NCI-H2081 treated with DMSO at 0.1 percent for 48 hours (cell line): Measurements from ENCODE around the gene NDUFS7.
"Not testable (repeated sequence)": the region's sequence is repeated elsewhere in the genome, so short reads cannot be mapped to it uniquely, and the experiment has no call there.

Experiments
- DNase-seq: peaks from one replicate; lab custom pipeline; 2025; lab: John Stamatoyannopoulos, UW

The NDUFS7 gene

DNA sequence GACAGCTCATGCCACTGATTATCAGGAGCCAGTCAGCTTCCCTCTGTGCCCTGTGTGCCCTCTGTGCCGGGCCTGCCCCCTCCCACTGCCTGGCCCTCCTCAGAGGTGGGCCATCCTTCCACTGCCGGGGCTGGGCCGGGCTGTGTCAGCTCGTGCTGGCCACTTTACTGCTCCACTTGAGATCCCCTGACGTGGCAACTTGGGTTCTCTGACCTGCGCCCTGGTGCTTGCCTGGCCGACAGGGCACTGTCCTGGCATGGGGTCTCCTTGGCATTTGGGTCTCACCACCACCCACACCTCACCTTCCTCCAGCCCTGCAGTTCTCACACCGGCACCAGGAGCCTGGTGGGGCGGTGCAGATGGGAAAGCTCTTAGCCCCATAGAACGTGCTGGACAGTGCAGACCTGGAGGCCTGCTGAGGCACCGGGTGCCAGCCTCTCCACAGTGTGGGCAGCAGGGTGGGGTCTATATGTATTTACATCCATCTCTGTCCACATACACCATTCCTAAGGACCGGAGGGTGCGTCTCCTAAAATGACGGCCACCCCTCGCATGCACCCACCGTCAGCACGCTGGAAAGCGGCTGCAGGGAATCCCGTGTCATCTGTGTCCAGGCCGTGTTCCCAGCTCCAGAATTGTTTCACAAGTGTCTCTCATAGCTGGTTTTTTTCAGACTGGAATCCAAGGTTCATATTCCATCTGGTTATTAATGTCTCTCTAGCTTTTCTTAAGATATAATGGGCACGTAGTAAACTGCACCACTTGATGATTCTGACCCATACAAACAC lies 35.4 kb downstream of the NDUFS7 start:
- no peak for DNase-seq

DNA sequence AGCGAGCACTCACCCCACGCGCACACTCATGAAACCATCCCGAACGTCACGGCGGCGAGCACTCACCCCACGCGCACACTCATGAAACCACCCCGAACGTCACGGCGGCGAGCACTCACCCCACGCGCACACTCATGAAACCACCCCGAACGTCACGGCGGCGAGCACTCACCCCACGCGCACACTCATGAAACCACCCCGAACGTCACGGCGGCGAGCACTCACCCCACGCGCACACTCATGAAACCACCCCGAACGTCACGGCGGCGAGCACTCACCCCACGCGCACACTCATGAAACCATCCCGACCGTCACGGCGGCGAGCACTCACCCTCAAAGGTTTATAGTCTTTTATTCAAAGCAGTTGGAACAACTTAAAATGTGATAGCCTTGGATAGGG lies 36.4 kb downstream of the NDUFS7 start:
- DNase-seq, result not testable (repeated sequence)

DNA sequence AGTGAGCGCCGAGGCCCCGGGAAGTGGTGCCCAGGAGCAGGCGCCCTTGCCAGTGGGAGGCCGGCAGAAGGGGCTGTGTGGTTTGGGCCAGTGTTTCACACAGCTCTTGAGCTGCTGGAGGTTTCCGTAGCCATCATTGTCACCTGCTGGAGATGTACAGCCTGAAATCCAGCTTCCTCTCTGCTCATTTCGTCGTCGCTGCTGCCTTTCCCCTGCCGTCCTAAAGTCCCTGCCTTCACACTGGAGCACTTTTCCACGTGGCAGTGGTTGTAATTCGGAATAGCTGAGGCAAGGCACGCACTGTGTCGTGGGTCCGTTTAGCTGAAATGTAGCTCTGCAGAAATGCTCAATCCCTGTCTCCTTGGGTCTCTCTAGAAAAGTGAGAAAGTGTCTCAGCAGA lies 36.9 kb downstream of the NDUFS7 start:
- no peak for DNase-seq

DNA sequence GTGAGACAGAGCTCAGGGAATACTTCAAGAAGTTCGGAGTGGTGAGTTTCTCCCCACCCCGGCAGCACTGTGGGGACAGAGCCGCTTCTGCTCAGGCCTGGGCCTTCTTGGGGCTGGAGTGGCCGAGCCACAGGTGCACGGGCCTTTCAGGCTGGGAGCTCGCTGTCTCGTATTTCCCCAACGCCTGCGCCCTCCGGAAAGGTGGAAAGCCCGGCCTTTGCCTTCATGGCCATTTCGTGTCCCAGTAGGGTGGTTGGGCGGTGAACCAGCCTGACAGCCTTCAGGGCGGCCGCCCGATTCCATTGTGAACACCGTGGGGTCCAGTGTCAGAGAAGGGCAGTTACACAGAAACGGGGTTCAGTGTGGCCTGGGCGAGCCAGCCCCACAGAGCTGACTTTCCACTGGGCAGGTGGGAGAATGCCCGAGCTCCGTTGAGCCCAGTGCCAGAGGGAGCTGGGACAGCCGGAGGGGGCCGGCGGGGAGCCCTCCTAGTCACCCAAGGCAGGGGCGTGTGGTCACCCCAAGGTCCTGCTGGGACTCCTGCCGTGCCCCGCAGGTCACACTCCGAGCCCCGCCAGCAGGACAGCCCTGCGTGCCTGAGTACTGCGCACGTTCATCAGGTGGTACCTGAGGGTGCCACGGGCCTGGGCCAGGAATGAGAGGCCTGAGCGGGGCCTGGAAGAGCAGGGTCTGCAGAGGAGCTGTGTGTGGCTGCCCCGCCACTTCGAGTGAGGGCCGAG lies 37.7 kb downstream of the NDUFS7 start:
- DNase-seq, result no peak

DNA sequence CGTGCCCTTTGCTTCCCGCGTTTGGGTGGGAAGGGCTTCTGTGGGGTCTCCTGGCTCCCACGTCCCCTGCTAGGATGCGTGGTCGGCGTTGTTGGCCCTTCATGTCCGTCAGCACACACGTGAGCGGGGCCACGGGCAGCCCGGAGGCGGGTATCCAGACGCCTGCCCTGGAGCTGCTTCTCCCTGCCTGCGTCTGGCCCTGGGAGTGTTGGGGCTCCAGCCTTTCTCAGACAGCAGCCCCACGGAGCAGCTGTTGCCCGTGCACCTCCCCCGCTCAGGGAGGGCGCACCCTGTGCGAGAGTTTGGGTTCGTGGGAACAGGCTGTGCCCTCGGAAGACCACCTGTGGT lies 38.2 kb downstream of the NDUFS7 start:
- DNase-seq, result no peak

DNA sequence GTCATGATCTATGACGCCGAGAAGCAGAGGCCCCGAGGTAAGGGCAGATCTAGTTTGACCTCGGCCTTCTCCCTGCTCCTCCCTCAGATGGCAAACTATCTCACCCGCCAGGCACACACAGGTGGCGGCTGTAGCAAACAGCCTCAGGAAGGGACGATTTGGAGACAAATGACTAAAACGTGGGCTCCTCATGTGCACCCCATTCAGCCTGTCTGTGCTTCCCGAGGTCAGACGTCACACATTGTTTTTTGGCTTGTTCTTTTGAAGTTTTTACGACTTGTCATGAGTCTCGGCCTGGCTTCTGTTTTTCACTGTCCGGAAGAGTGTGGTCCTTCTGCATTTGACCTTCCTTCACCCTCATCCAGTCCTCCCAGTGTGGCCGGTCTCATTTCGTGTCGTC lies 38.7 kb downstream of the NDUFS7 start:
- no peak for DNase-seq

DNA sequence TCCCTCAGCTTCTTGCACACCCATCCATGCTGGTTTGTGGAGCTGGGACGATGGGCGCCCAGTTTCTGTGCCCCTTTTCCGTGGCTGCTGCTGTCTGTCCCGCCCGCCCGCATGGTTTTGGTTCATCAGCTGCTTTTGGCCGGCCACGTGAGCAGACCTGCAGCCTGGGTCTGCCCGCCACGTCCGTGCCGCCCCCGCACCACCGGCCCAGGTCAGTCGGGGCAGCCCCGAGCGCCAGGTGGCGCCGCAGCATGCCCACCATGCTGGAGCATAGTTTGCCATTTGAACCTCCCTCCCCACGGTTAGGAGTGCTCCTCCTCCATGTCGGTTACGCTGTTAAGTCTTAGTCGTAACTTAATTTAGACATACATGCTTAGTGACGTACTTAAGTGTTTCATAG lies 39.2 kb downstream of the NDUFS7 start:
- DNase-seq, result no peak

DNA sequence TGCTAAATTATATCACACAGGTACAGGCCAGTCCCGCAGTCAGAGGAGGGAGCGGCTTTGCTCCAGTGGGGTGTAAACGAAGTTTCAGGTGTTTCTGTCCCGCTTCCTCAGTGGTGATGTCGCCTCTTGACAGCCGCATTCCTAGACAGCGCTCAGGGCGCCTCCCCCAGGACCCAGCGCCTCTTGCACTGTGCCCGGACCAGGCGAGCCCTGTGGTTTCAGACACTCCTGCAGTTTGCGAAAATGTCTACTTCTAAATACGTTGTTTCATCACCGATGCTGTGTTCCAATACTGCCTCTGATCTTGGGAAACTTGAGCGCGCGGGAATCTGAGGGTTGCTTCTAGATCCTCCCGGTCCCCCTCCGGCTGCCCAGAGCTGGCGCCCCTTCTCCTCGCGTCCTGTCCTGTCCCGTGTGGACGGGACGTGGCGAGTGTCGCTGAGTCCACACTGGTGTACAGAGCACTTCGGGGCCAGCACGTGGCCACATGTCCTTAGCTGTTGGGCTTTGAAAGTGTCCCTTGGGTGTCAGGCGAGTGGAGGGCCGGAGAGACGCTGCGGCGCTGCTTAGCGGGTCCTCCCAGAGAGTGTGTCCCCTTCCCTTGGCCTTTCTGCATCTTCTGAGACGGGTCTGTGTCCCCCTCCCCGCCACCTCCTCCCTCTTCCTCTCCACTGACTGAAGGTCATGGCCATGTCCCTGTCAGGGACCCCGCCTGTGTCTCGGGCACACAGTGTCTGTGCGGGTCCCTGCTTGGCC lies 39.9 kb downstream of the NDUFS7 start:
- no peak for DNase-seq

DNA sequence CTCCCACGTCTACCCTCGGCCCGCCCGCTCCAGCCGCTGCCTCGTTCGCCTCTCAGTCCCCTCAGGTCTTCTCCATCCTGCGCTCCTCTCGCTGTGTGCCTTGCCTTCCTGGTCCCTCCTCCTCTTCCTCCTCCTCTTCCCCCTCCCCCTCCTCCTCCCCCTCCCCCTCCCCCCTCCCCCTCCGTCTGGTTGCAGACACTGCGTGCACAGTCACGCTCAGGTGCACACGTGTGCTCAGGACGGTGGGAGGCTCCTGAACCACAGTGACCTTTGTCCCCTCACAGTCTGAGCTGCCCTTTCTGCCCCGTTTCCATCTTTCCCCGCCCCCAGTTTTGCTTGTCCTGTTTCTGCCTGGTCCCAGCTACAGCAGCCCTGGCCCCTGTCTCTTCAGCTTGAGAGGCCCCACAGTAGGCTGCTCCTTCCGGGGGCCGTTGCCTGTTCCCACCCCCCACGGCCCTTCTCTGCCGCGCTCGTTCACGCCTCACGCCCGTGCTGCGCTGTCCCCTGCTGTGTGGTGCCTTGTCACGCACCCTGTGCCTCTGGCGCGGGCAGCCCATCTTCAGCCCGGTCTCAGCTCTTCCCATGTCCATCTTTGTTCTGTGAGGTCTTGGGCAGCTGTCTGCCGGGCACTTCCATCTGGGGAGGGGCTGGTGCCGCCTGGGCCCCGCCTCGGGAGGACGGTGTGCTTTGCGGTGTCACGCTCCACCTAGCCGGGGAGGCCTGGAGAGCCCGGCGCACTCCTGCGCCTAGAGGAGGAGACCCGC lies 40.7 kb downstream of the NDUFS7 start:
- no peak for DNase-seq

DNA sequence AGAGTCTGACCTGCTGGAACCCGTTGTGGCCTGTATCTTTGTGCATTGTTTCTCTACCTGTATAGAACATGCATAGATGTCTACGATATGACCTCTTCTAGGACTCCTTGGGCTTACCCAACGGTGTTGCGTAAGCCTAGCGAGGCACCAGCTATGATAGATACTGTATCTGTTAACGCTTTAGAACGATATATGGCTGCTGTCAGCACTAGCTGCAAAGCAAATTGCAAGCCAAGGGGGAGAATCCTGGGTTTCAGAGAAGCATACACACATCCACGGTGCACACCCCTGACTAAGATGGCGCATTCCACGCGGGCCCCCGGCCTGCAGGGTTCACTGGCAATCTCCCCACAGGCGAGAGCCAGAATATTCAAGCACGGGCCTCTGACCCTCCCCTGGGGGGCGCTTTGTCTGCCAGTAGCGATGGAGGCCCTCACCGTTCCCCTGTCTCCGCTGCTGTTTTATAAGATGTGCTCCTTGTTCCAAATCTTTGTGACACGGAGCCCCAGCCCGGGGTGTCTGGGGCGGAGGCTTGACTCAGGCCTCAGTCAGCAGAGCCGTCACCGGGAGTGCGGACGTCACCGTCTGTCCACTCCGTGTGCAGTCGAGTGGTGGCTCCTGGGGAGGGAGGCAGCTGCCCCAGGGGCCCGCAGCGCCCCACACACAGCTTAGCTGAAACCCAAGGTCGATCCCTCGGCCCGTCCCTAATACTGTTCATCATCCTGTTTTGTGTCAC lies 41.6 kb downstream of the NDUFS7 start:
- DNase-seq, result no peak

DNA sequence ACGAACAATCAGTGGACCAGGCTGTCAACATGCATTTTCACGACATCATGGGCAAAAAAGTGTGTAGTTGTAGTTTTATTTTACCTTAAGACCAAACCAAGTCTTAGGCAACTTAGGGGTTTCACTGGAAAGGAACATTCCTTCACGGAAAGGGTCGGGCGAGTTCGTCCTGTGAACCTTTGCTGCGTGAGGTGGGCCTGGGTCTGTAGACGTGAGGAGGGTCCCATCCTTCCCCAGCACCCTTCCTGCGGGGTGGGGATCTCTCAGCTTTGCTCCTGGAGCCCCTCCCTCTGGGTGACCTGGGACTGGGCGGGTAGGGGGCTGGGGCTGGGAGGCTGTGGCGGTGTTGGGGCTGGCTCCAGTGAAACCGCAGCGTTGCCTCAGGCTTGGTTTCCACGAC lies 42.2 kb downstream of the NDUFS7 start:
- no peak for DNase-seq

DNA sequence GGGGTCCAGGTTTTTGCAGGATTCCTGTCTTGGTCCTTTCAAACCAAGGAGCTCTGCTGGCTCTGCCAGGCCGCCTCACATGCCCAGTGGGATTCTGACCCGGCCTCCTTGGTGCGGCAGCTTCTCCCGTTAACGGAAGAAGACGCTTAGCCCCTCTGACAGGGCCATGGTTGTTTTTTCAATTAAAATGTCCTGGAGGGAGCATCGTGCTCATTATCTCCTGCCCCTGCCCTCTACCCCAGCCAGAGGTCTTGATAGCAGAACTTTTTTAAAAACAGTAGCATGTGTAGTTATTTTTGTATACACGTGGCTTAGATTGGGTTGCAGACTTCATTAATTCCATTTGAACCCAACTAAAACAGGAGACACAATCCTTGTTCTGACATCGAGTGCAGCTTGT lies 43.0 kb downstream of the NDUFS7 start:
- DNase-seq, result no peak

DNA sequence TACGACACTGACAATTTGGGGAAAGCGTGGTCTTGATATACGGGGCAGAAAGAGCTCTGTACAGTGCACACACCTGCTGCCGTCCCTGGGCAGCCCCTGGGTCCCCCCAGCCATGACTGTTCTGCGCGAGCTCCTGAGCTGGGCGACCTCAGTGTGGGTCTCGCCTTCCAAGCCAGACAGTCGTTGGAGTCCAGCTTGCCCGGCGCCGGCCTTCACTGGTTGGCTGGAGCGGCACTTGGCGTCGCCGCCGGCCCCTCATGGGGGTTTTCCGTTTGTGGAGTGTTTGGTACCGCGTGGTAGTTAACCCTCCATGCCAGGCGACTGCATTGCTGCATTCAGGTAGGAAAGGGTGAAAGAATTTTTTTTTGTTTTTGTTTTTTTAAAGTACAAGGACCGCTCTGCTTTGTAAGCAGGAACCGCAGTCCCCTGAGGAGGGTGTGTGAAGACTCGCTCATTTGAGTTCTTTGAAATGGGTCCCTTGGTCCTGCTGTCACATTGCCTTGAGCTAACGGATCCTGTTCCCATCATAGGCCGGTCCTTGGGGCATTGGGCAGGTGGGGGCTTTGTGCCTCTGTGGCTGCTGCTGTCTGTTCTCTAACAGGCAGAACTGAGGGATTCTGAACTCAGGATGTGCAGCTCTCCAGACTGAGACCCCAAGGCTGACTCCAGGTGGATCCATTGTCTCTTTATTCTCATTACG lies 43.7 kb downstream of the NDUFS7 start:
- DNase-seq, result no peak

DNA sequence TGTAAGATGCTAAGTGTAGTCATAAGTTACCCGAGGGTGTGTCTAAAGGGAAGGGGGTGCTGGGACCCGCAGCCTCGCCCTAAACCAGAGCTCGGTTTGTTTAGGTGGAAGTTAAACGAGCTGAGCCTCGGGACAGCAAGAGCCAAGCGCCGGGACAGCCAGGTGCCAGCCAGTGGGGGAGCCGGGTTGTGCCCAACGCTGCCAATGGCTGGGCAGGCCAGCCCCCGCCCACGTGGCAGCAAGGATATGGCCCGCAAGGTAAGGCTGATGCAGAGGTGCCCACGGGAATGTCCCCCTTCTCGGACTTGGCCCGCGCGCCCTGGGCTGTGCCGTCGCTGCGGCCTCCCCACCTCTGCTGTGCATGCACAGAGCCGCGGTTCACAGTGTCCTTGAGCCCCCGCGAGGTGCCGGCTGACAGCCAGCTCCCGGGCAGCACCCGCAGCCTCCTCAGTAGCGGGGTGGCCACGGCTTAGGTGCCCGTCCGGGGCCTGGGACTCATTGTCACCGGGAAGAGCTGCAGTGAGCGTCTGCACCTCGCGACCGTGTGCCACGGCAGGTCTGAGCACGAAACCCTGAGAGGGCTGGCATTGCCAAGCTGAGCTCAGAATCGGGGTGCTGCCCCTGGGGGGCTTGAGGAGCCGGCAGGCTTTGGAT lies 45.2 kb downstream of the NDUFS7 start:
- no peak for DNase-seq

DNA sequence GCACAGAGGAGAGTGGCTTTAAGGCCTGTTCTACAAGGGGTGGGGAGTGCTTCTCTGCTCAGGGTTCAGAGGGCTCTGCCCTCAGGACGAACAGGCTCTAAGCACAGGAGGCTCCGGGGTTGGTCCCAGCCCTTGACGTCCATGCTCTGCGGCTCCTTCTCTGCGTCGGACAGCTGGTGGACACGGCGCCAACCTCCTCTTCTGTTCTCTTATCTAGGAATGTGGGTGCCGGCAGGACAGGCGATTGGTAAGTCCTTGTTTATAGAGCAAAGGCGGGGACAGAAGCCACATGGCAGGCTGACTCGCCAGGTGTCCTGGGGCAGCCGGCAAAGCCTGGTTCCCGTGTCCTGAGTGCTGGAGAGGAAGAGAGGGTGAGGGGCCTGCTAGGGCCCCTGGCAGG lies 46.0 kb downstream of the NDUFS7 start:
- DNase-seq, result no peak

DNA sequence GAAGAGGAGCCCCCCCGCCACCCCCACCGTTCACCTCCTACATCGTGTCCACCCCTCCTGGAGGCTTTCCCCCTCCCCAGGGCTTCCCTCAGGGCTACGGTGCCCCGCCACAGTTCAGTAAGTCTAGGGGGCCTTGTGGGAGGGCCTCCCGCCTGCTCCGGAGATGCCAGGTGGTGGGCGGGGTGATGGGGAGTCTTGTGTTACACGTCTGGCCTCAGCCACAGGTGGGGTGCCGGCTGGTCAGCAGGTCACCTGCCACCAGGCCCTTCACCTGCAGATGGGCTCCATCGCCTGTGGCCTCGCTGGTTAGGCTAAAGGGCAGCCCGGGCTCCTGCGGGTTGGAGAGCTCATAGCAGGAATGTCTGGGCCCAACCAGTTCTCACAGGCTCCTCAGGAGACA lies 46.5 kb downstream of the NDUFS7 start:
- DNase-seq, result no peak

DNA sequence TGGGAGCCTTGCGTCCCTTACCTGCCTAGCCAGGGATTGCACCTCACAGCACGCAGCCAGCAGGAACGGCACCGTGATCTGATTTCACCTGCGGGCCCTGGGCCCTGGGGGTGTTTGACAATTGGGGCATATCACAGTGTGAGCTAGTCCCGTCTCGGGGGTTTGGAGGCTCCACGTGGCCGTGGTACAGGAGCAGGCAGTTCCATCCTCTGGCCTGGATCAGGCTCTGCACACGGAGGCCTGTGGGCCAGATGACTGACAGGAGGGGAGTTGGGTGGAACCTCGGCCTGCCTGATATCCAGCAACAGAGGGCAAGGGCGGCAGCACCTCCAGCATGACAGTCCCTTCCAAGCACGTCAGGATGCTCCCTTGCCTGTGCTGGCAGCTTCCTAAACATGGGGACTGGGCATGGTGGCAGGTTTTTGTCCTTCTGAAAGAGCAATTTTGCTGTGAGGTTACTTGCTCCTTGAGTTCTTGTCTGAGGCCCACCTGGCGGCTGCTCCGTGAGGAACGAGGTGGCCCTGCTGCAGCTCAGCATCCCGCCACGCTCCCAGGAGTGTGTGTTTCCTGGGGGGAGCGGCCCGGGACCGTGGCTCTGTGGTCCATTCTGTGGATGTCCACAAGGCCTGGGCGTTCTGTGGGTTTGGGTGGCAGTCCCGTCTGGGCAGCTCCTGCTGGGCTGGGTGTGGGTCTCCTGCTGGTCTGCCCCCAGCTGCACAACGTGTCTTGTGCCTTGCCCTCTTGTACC lies 48.2 kb downstream of the NDUFS7 start:
- DNase-seq, result no peak

DNA sequence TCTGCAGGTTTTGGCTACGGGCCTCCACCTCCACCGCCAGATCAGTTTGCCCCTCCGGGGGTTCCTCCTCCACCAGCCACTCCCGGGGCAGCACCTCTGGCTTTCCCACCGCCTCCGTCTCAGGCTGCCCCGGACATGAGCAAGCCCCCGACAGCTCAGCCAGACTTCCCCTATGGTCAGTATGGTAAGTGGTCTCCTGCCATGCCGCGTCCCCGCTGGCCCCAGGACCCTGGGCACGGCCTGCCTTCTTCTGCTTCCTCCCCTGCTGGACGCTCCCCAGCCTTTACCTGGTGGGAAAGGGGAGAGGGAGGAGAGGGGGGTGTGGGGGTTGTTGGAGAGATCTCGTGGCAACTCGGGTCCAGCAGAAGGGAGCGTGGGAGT lies 48.8 kb downstream of the NDUFS7 start:
- DNase-seq, result no peak

DNA sequence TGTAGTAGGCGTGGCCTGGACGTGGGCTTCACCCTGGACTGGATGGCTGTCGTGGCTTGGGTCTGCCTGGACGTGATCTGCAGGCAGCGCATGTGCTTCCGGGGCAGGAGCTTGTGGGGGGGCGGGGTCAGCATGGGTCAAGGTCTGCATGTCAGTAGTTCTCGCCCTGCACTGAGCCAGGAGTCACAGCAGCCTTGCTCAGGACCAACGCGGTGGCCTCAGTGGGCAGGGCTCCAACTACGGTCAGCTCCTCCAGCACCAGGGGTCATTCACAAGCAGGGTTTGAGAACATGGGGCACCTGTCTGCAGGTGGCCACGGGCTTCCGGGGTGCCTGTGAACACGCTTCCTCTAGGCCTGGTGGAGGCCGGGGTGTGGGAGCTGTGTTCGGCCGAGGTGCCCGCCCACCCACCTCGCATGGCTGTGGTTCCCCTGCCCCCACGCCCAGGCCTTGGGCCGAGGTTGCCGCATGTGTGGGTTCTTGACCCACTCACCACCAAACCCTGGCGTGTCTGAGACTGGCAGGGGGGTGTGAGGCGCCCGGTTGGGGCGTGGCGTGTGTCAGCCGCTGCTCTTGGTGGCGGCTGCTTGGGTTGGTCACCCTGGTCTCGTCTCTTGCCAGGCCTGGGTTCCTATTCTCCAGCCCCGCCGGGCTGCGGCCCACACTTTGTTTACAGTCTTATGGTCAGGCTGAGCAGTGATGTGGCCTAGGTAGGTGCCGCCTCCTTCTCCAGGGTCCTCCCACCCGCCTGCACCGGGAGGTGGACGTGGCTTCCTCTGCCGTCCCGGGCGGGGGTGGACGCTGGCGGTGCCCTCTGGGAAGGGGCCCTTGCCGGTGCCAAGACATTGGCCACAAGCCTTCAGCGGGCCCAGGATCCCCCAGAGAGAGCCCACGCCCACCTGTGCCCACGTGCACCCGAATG lies 49.7 kb downstream of the NDUFS7 start:
- DNase-seq, result no peak
